IMR-90 (cell line): Measurements from ENCODE around the gene NDOR1. TPM values are rescaled to one million over a fixed set of nuclear protein-coding genes. Genes with fewer than 3 reads are reported as not detected.

Experiments
- ATAC-seq: fragments of 200-7000 bp; cut with Tn5 transposase; 2 replicates; pipeline ENCODE4 v1.9.1; 2020; ENCODE audit warnings: low read depth, mild to moderate bottlenecking, moderate library complexity
- BruUV-seq: library from RNA; stranded (reverse); fragments of 400-500 nt; replicated peaks from 2 replicates; lab custom pipeline; 2021; lab: Mats Ljungman, UMichigan
- CTCF ChIA-PET: fragments of 300-600 bp; formaldehyde crosslinking; extraction: SDS; loops from one replicate; lab custom pipeline; 2021; ENCODE audit warnings: antibody characterized with exemption; lab: Yijun Ruan, JAX
- POLR2A ChIA-PET: fragments of 300-600 bp; sonication (Branson Sonifier 250); formaldehyde crosslinking; loops from one replicate; lab custom pipeline; 2022; ENCODE audit warnings: antibody characterized with exemption; ENCODE audit not compliant: unreplicated experiment; lab: Charles Lee
- DNase-seq: peaks from one replicate; pipeline ENCODE4 v3.0.0; 2013
- H2AFZ ChIP-seq: replicated peaks from 2 replicates; pipeline ENCODE3; 2013; ENCODE audit warnings: low read length, mild to moderate bottlenecking; ENCODE audit not compliant: poor library complexity
- H2AK5ac ChIP-seq: 2 replicates; pipeline ENCODE4 v1.6.1; 2013; ENCODE audit warnings: low read depth, low read length, inconsistent platforms
- H2AK9ac ChIP-seq: replicated peaks from 2 replicates; pipeline ENCODE3; 2013; ENCODE audit warnings: mild to moderate bottlenecking, low read depth, low read length, moderate library complexity; ENCODE audit not compliant: poor library complexity
- H2BK120ac ChIP-seq: 2 replicates; pipeline ENCODE4 v1.6.1; 2013; ENCODE audit warnings: low read depth, low read length, inconsistent platforms
- H2BK15ac ChIP-seq: 3 replicates; pipeline ENCODE4 v1.6.1; 2013; ENCODE audit warnings: low read depth, low read length, inconsistent platforms
- H2BK20ac ChIP-seq: 2 replicates; pipeline ENCODE4 v1.6.1; 2013; ENCODE audit warnings: low read depth, mild to moderate bottlenecking, inconsistent platforms, low read length, moderate library complexity
- H2BK5ac ChIP-seq: 2 replicates; pipeline ENCODE4 v1.6.1; 2013; ENCODE audit warnings: mild to moderate bottlenecking, low read depth, low read length, inconsistent platforms; ENCODE audit not compliant: poor library complexity, severe bottlenecking
- H3K14ac ChIP-seq: replicated peaks from 2 replicates; pipeline ENCODE4 v1.6.1; 2013; ENCODE audit warnings: low read depth, low read length, inconsistent platforms
- H3K18ac ChIP-seq: 2 replicates; pipeline ENCODE4 v1.6.1; 2013; ENCODE audit warnings: low read depth, low read length, control low read depth
- H3K23ac ChIP-seq: 2 replicates; pipeline ENCODE4 v1.6.1; 2013; ENCODE audit warnings: low read depth, low read length, inconsistent platforms
- H3K27ac ChIP-seq: 2 replicates; pipeline ENCODE4 v1.5.1; 2013; ENCODE audit warnings: mild to moderate bottlenecking, control low read depth, low read length; ENCODE audit not compliant: insufficient read depth
- H3K27me3 ChIP-seq: 2 replicates; pipeline ENCODE4 v1.6.1; 2013; ENCODE audit warnings: low read length; ENCODE audit not compliant: control insufficient read depth, insufficient read depth
- H3K36me3 ChIP-seq: 2 replicates; pipeline ENCODE4 v1.6.1; 2013; ENCODE audit warnings: low read length, mixed read lengths; ENCODE audit not compliant: control insufficient read depth, insufficient read depth
- H3K4ac ChIP-seq: 2 replicates; pipeline ENCODE4 v1.6.1; 2013; ENCODE audit warnings: low read depth, low read length, inconsistent platforms
- H3K4me1 ChIP-seq: 2 replicates; pipeline ENCODE4 v1.6.1; 2013; ENCODE audit warnings: low read length, mixed read lengths; ENCODE audit not compliant: control insufficient read depth, insufficient read depth
- H3K4me2 ChIP-seq: 2 replicates; pipeline ENCODE4 v1.6.1; 2013; ENCODE audit warnings: low read depth, mild to moderate bottlenecking, control low read depth, low read length, moderate library complexity
- H3K4me3 ChIP-seq: 2 replicates; pipeline ENCODE4 v1.5.1; 2013; ENCODE audit warnings: low read depth, mild to moderate bottlenecking, control low read depth, low read length, moderate library complexity; ENCODE audit not compliant: insufficient read depth
- H3K56ac ChIP-seq: 2 replicates; pipeline ENCODE4 v1.6.1; 2013; ENCODE audit warnings: low read length, inconsistent platforms; ENCODE audit not compliant: insufficient read depth; ENCODE audit errors: extremely low read depth
- H3K79me1 ChIP-seq, 2 experiments: 2 replicates each; pipeline ENCODE4 v1.6.1; 2013; ENCODE audit warnings: low read length in 2 of 2, inconsistent platforms in 1 of 2, low read depth in 1 of 2
- H3K9ac ChIP-seq: 2 replicates; pipeline ENCODE4 v1.6.1; 2013; ENCODE audit warnings: low read depth, low read length, control low read depth
- H3K9me1 ChIP-seq: 2 replicates; pipeline ENCODE4 v1.6.1; 2013; ENCODE audit warnings: low read length, inconsistent platforms; ENCODE audit not compliant: insufficient read depth
- H3K9me3 ChIP-seq: 2 replicates; pipeline ENCODE4 v1.6.1; 2013; ENCODE audit warnings: low read length; ENCODE audit not compliant: control insufficient read depth, insufficient read depth
- H4K20me1 ChIP-seq: 2 replicates; pipeline ENCODE4 v1.6.1; 2013; ENCODE audit warnings: low read length, inconsistent platforms; ENCODE audit not compliant: insufficient read depth
- H4K5ac ChIP-seq: 2 replicates; pipeline ENCODE4 v1.6.1; 2013; ENCODE audit warnings: mild to moderate bottlenecking, low read depth, low read length, control low read depth
- H4K8ac ChIP-seq, 2 experiments: 2 replicates each; pipeline ENCODE4 v1.6.1; 2013; ENCODE audit warnings: low read depth in 2 of 2, low read length in 2 of 2, control low read depth in 1 of 2, inconsistent platforms in 1 of 2
- H4K91ac ChIP-seq: 2 replicates; pipeline ENCODE4 v1.6.1; 2013; ENCODE audit warnings: low read depth, low read length, inconsistent platforms; ENCODE audit not compliant: insufficient read depth
- BHLHE40 ChIP-seq: fragments of 150-350 bp; IDR thresholded peaks from 2 replicates; pipeline ENCODE4 v1.6.1; 2016; ENCODE audit warnings: mild to moderate bottlenecking, low read depth, low read length
- CEBPB ChIP-seq: IDR thresholded peaks from 2 replicates; pipeline ENCODE4 v1.6.1; 2012; ENCODE audit warnings: low read depth, low read length, improper control_type of control experiment
- CHD1 ChIP-seq: IDR thresholded peaks from 2 replicates; pipeline ENCODE4 v1.6.1; 2012; ENCODE audit warnings: low read depth, low read length, improper control_type of control experiment
- FOS ChIP-seq: fragments of 150-350 bp; IDR thresholded peaks from 2 replicates; pipeline ENCODE4 v1.6.1; 2016; ENCODE audit warnings: low read depth, low read length
- MAFK ChIP-seq: IDR thresholded peaks from 2 replicates; pipeline ENCODE4 v1.6.1; 2012; ENCODE audit warnings: low read depth, low read length, improper control_type of control experiment
- MAZ ChIP-seq: IDR thresholded peaks from 2 replicates; pipeline ENCODE4 v1.6.1; 2012; ENCODE audit warnings: low read depth, mild to moderate bottlenecking, low read length, improper control_type of control experiment, moderate library complexity, borderline replicate concordance
- MXI1 ChIP-seq: IDR thresholded peaks from 2 replicates; pipeline ENCODE4 v1.6.1; 2012; ENCODE audit warnings: low read depth, mild to moderate bottlenecking, low read length, moderate library complexity, borderline replicate concordance
- NFE2L2 ChIP-seq: fragments of 150-350 bp; IDR thresholded peaks from 2 replicates; pipeline ENCODE4 v1.6.1; 2016; ENCODE audit warnings: low read depth, mild to moderate bottlenecking, low read length
- POLR2A ChIP-seq: IDR thresholded peaks from 2 replicates; pipeline ENCODE4 v1.6.1; 2012; ENCODE audit warnings: mild to moderate bottlenecking, low read depth, low read length
- RAD21 ChIP-seq: IDR thresholded peaks from 2 replicates; pipeline ENCODE4 v1.6.1; 2012; ENCODE audit warnings: low read length, improper control_type of control experiment
- RCOR1 ChIP-seq: IDR thresholded peaks from 2 replicates; pipeline ENCODE4 v1.6.1; 2012; ENCODE audit warnings: mild to moderate bottlenecking, low read length, improper control_type of control experiment; ENCODE audit not compliant: insufficient replicate concordance
- RFX5 ChIP-seq: IDR thresholded peaks from 2 replicates; pipeline ENCODE4 v1.8.0; 2012; ENCODE audit warnings: low read depth, mild to moderate bottlenecking, low read length, moderate library complexity
- SMC3 ChIP-seq: fragments of 150-350 bp; IDR thresholded peaks from 2 replicates; pipeline ENCODE4 v1.6.1; 2016; ENCODE audit warnings: low read depth, mild to moderate bottlenecking, antibody characterized with exemption, low read length, moderate library complexity
- WGBS, 2 experiments: methylation state at CpG; one replicate each; pipeline versions ENCODE4 v1.1.5 to v1.1.7; 2013; ENCODE audit warnings: missing lambda C conversion rate in 2 of 2; ENCODE audit not compliant: insufficient read length in 1 of 2; ENCODE audit errors: extremely low coverage in 2 of 2; 5-methylcytosine and 5-hydroxymethylcytosine counted together
- dilution Hi-C: fragments of 300-500 bp; cut with HindIII; formaldehyde crosslinking; loops from one replicate; pipeline ENCODE4 v1.14.3; 2018; ENCODE audit warnings: low sequenced_read_pairs; ENCODE audit not compliant: unreplicated experiment
- in situ Hi-C: fragments of 300-500 bp; cut with MboI; formaldehyde crosslinking; loops from 3 replicates; pipeline ENCODE4 v1.14.3; 2019; ENCODE audit warnings: low sequenced_read_pairs, inconsistent platforms, mixed read lengths
- intact Hi-C: fragments of 100-400 bp; cut with micrococcal nuclease; formaldehyde crosslinking; loops from 2 replicates; pipeline ENCODE4 v1.10.0; 2022
- polyA plus RNA-seq, 3 experiments: library from polyadenylated mRNA; depleted of rRNA; stranded (reverse); fragments of >200 nt; gene quantifications; 2 replicates each; pipeline ENCODE4 v1.2.3, GENCODE V29; 2012; ENCODE audit warnings: low replicate concordance in 1 of 3
- total RNA-seq: library from RNA; depleted of rRNA; stranded (reverse); fragments of >200 nt; gene quantifications from 2 replicates; pipeline ENCODE4 v1.2.3, GENCODE V29; 2012
- TF ChIP-seq, protein P1 (sequence below): fragments of 150-350 bp; IDR thresholded peaks from 2 replicates; pipeline ENCODE4 v1.6.1; 2017; ENCODE audit warnings: mild to moderate bottlenecking, antibody characterized with exemption, low read length, low read depth
- TF ChIP-seq, protein P2 (sequence below): conservative IDR thresholded peaks from 2 replicates; pipeline ENCODE4 v1.5.1; 2012; ENCODE audit warnings: mild to moderate bottlenecking, low read depth, low read length, improper control_type of control experiment
- TF ChIP-seq, protein P3 (sequence below): fragments of 150-350 bp; IDR thresholded peaks from 2 replicates; pipeline ENCODE4 v1.6.1; 2016; ENCODE audit warnings: low read depth, mild to moderate bottlenecking, low read length, moderate library complexity, borderline replicate concordance

The NDOR1 gene
- total and polyA plus RNA-seq, 2 of the 4 experiments (the other 2 are of a cell fraction): 0.90 to 10.6 TPM

DNA sequence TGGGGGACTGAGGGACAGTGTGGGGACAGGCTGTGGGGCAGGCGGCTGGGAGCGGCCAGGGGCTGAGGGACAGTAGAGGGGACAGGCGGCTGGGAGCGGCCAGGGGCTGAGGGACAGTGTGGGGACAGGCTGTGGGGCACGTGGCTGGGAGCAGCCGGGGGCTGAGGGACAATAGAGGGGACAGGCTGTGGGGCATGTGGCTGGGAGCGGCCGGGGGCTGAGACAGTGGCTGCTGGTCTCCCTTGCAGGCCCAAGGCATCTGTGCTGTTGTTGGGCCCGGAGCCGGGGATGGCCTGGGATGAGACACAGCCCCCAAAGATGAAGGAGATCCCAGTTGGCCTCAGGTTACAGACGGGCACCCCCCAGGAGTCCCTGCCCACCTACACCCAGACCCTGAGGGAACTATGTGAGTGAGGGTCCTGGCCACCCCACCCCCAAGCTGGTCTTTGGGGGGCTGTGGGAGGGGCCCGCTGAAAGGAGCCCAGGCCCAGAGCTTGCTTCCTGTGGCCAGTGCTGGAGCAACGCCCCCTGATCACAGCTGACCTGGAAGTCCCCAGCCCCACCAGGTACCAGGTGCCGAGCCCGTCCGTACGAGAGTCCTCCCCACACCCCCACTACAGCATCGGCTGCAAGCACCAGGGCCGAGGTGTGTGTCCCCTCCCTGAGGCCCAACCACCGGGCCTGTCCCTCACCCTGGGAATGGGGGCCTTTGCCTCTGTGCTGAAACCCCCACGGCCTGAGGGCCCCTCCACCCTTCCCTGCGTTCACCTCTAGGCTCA is 46.2 kb downstream of the NDOR1 start:
- intact Hi-C loops: no loop called here
- no peaks in the 10 kb centered on the region for H3K9me3 ChIP-seq
- no peaks in the 10 kb centered on the region for H3K27me3 ChIP-seq
- H3K4me3 ChIP-seq: no peak overlapping the region
- no peak overlapping the region for H3K23ac ChIP-seq
- no peak overlapping the region for H4K5ac ChIP-seq
- H3K14ac ChIP-seq: no peak overlapping the region
- no TSS peak for BruUV-seq
- TF ChIP-seq NFE2L2 (no peak), SMC3 (no peak), RAD21 (no peak), CHD1 (no peak), MAZ (no peak), RCOR1 (no peak), MXI1 (no peak), MAFK (no peak), RFX5 (no peak), CEBPB (no peak), BHLHE40 (no peak), FOS (no peak), POLR2A (no peak)
- TF ChIP-seq, protein P1, sequence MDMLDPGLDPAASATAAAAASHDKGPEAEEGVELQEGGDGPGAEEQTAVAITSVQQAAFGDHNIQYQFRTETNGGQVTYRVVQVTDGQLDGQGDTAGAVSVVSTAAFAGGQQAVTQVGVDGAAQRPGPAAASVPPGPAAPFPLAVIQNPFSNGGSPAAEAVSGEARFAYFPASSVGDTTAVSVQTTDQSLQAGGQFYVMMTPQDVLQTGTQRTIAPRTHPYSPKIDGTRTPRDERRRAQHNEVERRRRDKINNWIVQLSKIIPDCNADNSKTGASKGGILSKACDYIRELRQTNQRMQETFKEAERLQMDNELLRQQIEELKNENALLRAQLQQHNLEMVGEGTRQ: no peak
- TF ChIP-seq, protein P2, sequence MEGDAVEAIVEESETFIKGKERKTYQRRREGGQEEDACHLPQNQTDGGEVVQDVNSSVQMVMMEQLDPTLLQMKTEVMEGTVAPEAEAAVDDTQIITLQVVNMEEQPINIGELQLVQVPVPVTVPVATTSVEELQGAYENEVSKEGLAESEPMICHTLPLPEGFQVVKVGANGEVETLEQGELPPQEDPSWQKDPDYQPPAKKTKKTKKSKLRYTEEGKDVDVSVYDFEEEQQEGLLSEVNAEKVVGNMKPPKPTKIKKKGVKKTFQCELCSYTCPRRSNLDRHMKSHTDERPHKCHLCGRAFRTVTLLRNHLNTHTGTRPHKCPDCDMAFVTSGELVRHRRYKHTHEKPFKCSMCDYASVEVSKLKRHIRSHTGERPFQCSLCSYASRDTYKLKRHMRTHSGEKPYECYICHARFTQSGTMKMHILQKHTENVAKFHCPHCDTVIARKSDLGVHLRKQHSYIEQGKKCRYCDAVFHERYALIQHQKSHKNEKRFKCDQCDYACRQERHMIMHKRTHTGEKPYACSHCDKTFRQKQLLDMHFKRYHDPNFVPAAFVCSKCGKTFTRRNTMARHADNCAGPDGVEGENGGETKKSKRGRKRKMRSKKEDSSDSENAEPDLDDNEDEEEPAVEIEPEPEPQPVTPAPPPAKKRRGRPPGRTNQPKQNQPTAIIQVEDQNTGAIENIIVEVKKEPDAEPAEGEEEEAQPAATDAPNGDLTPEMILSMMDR: no peak
- TF ChIP-seq, protein P3, sequence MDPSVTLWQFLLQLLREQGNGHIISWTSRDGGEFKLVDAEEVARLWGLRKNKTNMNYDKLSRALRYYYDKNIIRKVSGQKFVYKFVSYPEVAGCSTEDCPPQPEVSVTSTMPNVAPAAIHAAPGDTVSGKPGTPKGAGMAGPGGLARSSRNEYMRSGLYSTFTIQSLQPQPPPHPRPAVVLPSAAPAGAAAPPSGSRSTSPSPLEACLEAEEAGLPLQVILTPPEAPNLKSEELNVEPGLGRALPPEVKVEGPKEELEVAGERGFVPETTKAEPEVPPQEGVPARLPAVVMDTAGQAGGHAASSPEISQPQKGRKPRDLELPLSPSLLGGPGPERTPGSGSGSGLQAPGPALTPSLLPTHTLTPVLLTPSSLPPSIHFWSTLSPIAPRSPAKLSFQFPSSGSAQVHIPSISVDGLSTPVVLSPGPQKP: no peak
- in situ Hi-C loops: no loop called here
- no peak overlapping the region for H2BK20ac ChIP-seq
- H4K8ac ChIP-seq: no peak overlapping the region
- no peak overlapping the region for H3K4ac ChIP-seq
- ATAC-seq (no peak), DNase-seq (no peak)
- no peak overlapping the region for H3K56ac ChIP-seq
- CTCF ChIA-PET: no interaction called here
- H2AK9ac ChIP-seq: no peak overlapping the region
- H2BK5ac ChIP-seq: no peak overlapping the region
- no peak overlapping the region for H3K18ac ChIP-seq
- H2BK15ac ChIP-seq: no peak overlapping the region
- no peak overlapping the region for H3K27ac ChIP-seq
- H2AFZ ChIP-seq: no peak overlapping the region
- H2BK120ac ChIP-seq: no peak overlapping the region
- 82% methylated on average over 12 of the region's 22 CpGs; no CpG with 5 or more reads in 1 of the 2 experiments for WGBS, 2 experiments
- H3K9ac ChIP-seq: no peak overlapping the region
- H3K4me1 ChIP-seq: peaks cover 13% of the 10 kb centered on the region
- peaks cover 4 to 20% of the 10 kb centered on the region in 2 experiments; a peak in 3 of 4 replicates for H3K79me1 ChIP-seq
- H3K4me2 ChIP-seq: no peak overlapping the region
- dilution Hi-C loops: no loop called here
- peaks cover 4% of the 10 kb centered on the region for H3K36me3 ChIP-seq
- no peak overlapping the region for H4K91ac ChIP-seq
- no peaks in the 10 kb centered on the region for H3K9me1 ChIP-seq
- H4K20me1 ChIP-seq: peaks cover 10% of the 10 kb centered on the region
- POLR2A ChIA-PET: no interaction called here
- H2AK5ac ChIP-seq: no peak overlapping the region
